Measurements from ENCODE around the gene ZNF611. TPM values are rescaled to one million over a fixed set of nuclear protein-coding genes. Genes with fewer than 3 reads are reported as not detected.

ZNF611 gene
- total and polyA plus RNA-seq, 4 donors: 0.50 to 12.7 (median 2.7) TPM

DNA sequence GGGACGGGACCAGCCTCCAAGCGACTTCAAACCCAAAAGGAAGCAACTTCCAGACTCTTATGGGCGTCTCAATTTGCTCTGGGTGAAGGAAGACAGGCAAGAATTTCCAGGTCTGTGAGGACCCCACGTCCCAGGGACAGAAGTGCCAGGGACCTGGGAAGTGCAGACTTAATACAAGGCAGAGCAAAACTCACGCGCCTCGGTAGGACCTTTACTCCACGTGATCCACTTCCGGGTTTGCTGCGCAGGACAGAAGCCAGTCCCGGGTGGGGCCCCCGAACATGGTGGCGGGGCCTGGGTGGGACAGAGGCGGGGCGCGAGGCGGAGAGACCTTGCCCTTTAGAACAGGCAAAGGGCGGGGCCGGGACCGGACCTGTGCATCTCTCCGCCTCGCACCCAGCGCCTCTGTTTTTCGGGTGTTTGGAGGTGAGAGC, 9.3 kb downstream of the ZNF611 start:
- Histone ChIP-seq H3K9ac (ENCODE audit: low read depth in 1 of 2, low read length in 2 of 2) (no peak overlapping the region), H3K9me3 (ENCODE audit: control insufficient read depth in 4 of 4, low read length in 3 of 4) (peaks cover 0 to 17% (median 8%) of the 10 kb centered on the region in 4 donors), H3K27me3 (ENCODE audit: control insufficient read depth in 4 of 4, insufficient read depth in 4 of 4, low read length in 3 of 4) (no peaks in the 10 kb centered on the region), H3K36me3 (ENCODE audit: control insufficient read depth in 4 of 4, insufficient read depth in 3 of 4, low read depth in 1 of 4, low read length in 3 of 4) (peaks cover 2 to 9% (median 5%) of the 10 kb centered on the region in 4 donors), H3K4me3 (ENCODE audit: low read depth in 1 of 3, low read length in 3 of 3) (no peak overlapping the region), H3K27ac (ENCODE audit: low read depth in 1 of 2, low read length in 2 of 2) (no peak overlapping the region), H3K4me1 (ENCODE audit: control insufficient read depth in 4 of 4, insufficient read depth in 4 of 4, low read length in 3 of 4) (no peaks in the 10 kb centered on the region)
- DNase-seq (ENCODE audit: low spot score): no peak
- WGBS: 96% methylated on average over 24 of the region's 24 CpGs
- TF ChIP-seq, protein P1, sequence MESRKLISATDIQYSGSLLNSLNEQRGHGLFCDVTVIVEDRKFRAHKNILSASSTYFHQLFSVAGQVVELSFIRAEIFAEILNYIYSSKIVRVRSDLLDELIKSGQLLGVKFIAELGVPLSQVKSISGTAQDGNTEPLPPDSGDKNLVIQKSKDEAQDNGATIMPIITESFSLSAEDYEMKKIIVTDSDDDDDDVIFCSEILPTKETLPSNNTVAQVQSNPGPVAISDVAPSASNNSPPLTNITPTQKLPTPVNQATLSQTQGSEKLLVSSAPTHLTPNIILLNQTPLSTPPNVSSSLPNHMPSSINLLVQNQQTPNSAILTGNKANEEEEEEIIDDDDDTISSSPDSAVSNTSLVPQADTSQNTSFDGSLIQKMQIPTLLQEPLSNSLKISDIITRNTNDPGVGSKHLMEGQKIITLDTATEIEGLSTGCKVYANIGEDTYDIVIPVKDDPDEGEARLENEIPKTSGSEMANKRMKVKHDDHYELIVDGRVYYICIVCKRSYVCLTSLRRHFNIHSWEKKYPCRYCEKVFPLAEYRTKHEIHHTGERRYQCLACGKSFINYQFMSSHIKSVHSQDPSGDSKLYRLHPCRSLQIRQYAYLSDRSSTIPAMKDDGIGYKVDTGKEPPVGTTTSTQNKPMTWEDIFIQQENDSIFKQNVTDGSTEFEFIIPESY (IDR thresholded peaks at IDR 0.05): no peak
- TF ChIP-seq FOXA2 (IDR thresholded peaks at IDR 0.05) (no peak), YY1 (IDR thresholded peaks at IDR 0.05) (no peak), GABPA (IDR thresholded peaks at IDR 0.05 in 1 of 2, conservative IDR thresholded peaks at IDR 0.05 in 1 of 2) (no peak), TAF1 (conservative IDR thresholded peaks at IDR 0.05) (no peak), FOXA1 (IDR thresholded peaks at IDR 0.05) (no peak), NR2F2 (IDR thresholded peaks at IDR 0.05) (no peak), RXRA (IDR thresholded peaks at IDR 0.05) (no peak), HNF4A (conservative IDR thresholded peaks at IDR 0.05) (no peak)
- TF ChIP-seq, protein P2, sequence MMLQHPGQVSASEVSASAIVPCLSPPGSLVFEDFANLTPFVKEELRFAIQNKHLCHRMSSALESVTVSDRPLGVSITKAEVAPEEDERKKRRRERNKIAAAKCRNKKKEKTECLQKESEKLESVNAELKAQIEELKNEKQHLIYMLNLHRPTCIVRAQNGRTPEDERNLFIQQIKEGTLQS (IDR thresholded peaks at IDR 0.05): no peak
- TF ChIP-seq, protein P3, sequence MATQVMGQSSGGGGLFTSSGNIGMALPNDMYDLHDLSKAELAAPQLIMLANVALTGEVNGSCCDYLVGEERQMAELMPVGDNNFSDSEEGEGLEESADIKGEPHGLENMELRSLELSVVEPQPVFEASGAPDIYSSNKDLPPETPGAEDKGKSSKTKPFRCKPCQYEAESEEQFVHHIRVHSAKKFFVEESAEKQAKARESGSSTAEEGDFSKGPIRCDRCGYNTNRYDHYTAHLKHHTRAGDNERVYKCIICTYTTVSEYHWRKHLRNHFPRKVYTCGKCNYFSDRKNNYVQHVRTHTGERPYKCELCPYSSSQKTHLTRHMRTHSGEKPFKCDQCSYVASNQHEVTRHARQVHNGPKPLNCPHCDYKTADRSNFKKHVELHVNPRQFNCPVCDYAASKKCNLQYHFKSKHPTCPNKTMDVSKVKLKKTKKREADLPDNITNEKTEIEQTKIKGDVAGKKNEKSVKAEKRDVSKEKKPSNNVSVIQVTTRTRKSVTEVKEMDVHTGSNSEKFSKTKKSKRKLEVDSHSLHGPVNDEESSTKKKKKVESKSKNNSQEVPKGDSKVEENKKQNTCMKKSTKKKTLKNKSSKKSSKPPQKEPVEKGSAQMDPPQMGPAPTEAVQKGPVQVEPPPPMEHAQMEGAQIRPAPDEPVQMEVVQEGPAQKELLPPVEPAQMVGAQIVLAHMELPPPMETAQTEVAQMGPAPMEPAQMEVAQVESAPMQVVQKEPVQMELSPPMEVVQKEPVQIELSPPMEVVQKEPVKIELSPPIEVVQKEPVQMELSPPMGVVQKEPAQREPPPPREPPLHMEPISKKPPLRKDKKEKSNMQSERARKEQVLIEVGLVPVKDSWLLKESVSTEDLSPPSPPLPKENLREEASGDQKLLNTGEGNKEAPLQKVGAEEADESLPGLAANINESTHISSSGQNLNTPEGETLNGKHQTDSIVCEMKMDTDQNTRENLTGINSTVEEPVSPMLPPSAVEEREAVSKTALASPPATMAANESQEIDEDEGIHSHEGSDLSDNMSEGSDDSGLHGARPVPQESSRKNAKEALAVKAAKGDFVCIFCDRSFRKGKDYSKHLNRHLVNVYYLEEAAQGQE (IDR thresholded peaks at IDR 0.05): no peak
- TF ChIP-seq, protein P4, sequence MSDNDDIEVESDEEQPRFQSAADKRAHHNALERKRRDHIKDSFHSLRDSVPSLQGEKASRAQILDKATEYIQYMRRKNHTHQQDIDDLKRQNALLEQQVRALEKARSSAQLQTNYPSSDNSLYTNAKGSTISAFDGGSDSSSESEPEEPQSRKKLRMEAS (IDR thresholded peaks at IDR 0.05): no peak

DNA sequence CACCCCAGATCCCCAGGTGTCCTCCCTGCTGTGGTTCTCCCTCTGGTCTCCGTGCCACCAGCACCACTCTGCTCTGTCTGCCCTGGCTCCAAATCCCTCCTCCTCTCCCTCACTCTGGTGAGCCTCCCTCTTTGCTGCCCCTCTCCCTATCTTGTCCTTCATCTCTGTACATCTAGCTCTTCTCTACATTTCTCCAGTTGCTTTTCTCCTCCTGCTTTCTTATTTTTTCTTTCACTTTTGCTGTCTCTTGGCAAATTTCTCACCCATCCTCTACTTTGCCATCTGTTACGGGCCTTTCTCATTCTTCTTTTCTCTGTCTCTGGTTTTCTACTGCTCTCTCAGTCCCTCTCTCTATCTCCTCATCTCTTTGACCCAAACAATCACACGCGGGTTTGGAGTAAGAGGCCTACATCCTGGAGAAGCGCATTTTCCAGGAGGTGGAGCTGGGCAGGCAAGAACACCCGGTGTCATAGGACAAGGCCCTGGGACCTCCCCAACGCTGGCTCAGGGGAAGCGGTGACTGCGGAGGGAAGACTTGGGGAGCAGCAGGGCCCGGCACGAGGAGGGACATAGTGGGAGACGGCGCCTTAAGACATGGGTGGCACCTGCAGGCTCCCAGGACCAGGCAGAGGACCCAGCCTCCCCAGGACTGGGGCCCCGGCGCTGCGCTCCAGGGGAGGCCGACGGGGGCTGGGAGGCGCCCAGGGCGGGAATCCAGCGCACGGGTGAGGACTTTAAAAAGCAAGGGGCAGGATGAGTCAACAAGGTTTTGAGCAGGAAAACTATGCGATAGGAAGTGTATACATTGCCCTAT, 9.9 kb downstream of the ZNF611 start:
- no peak for DNase-seq (ENCODE audit: low spot score)
- Histone ChIP-seq H3K9ac (ENCODE audit: low read depth in 1 of 2, low read length in 2 of 2) (no peak overlapping the region), H3K4me1 (ENCODE audit: control insufficient read depth in 4 of 4, insufficient read depth in 4 of 4, low read length in 3 of 4) (no peaks in the 10 kb centered on the region), H3K27ac (ENCODE audit: low read depth in 1 of 2, low read length in 2 of 2) (no peak overlapping the region), H3K9me3 (ENCODE audit: control insufficient read depth in 4 of 4, low read length in 3 of 4) (peaks cover 0 to 17% (median 9%) of the 10 kb centered on the region in 4 donors), H3K27me3 (ENCODE audit: control insufficient read depth in 4 of 4, insufficient read depth in 4 of 4, low read length in 3 of 4) (no peaks in the 10 kb centered on the region), H3K4me3 (ENCODE audit: low read depth in 1 of 3, low read length in 3 of 3) (peak overlapping the region in 1 of 3 donors; percentile 14), H3K36me3 (ENCODE audit: control insufficient read depth in 4 of 4, insufficient read depth in 3 of 4, low read depth in 1 of 4, low read length in 3 of 4) (peaks cover 2 to 10% (median 5%) of the 10 kb centered on the region in 4 donors)
- TF ChIP-seq, protein P4 (IDR thresholded peaks at IDR 0.05): no peak
- TF ChIP-seq, protein P1 (IDR thresholded peaks at IDR 0.05): no peak
- TF ChIP-seq FOXA2 (IDR thresholded peaks at IDR 0.05) (no peak), TAF1 (conservative IDR thresholded peaks at IDR 0.05) (no peak), EGR1 (IDR thresholded peaks at IDR 0.05; ENCODE audit: low read depth in 2 of 2) (no peak), SP1 (IDR thresholded peaks at IDR 0.05) (no peak), HNF4G (IDR thresholded peaks at IDR 0.05) (no peak), YY1 (IDR thresholded peaks at IDR 0.05) (no peak), JUND (IDR thresholded peaks at IDR 0.05) (no peak), NR2F2 (IDR thresholded peaks at IDR 0.05) (no peak), HNF4A (conservative IDR thresholded peaks at IDR 0.05) (no peak)
- TF ChIP-seq, protein P5, sequence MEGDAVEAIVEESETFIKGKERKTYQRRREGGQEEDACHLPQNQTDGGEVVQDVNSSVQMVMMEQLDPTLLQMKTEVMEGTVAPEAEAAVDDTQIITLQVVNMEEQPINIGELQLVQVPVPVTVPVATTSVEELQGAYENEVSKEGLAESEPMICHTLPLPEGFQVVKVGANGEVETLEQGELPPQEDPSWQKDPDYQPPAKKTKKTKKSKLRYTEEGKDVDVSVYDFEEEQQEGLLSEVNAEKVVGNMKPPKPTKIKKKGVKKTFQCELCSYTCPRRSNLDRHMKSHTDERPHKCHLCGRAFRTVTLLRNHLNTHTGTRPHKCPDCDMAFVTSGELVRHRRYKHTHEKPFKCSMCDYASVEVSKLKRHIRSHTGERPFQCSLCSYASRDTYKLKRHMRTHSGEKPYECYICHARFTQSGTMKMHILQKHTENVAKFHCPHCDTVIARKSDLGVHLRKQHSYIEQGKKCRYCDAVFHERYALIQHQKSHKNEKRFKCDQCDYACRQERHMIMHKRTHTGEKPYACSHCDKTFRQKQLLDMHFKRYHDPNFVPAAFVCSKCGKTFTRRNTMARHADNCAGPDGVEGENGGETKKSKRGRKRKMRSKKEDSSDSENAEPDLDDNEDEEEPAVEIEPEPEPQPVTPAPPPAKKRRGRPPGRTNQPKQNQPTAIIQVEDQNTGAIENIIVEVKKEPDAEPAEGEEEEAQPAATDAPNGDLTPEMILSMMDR (IDR thresholded peaks at IDR 0.05; ENCODE audit: low read depth, low read length, missing input control): no peak
- TF ChIP-seq, protein P2 (IDR thresholded peaks at IDR 0.05): no peak
- WGBS: 89% methylated on average over 23 of the region's 23 CpGs
